PFSK-1 (cell line): ENCODE measurements around the gene PGA4.

Experiments
- FOXP2 ChIP-seq: optimal IDR thresholded peaks from 2 replicates; pipeline ENCODE3; 2011; ENCODE audit warnings: borderline replicate concordance, control low read depth, inconsistent platforms; ENCODE audit not compliant: insufficient read depth; ENCODE audit errors: extremely low read length, extremely low read depth
- POLR2AphosphoS5 ChIP-seq: IDR thresholded peaks from 2 replicates; pipeline ENCODE4 v1.6.1; 2012; ENCODE audit warnings: low read depth, mild to moderate bottlenecking, control low read depth, low read length, moderate library complexity
- REST ChIP-seq, 2 experiments: IDR thresholded peaks; 2 replicates each; pipeline versions ENCODE4 v1.6.1 to v1.8.0; 2011 to 2012; ENCODE audit warnings: low read depth in 2 of 2, low read length in 2 of 2, control low read depth in 1 of 2, inconsistent platforms in 1 of 2, mild to moderate bottlenecking in 1 of 2, moderate library complexity in 1 of 2; ENCODE audit not compliant: insufficient read depth in 1 of 2
- SIN3A ChIP-seq: IDR thresholded peaks from 2 replicates; pipeline ENCODE4 v1.6.1; 2012; ENCODE audit warnings: mild to moderate bottlenecking, low read length, moderate library complexity, borderline replicate concordance; ENCODE audit not compliant: insufficient read depth
- TAF1 ChIP-seq: IDR thresholded peaks from 2 replicates; pipeline ENCODE4 v1.6.1; 2012; ENCODE audit warnings: low read length, control low read depth, borderline replicate concordance; ENCODE audit not compliant: insufficient read depth

The PGA4 gene

GRCh38 chr11:61280883-61281580 is 58.9 kb downstream of the PGA4 start:
- TF ChIP-seq SIN3A = no peak
- no peak for TF ChIP-seq FOXP2
- TF ChIP-seq TAF1 = no peak
- TF ChIP-seq POLR2AphosphoS5 = no peak
- no peak for TF ChIP-seq REST (IDR thresholded peaks at IDR 0.05; ENCODE audit: insufficient read depth in 1 of 2, low read depth in 2 of 2, low read length in 2 of 2)
